CD4-positive, alpha-beta T cell treated with Interleukin-15 for 4 hours (primary cell): ENCODE results near the gene KIFC1.

ENCODE experiments used
- DNase-seq: peaks from one replicate; pipeline ENCODE4 v3.0.0-alpha.2; 2020; ENCODE audit warnings: low spot score

Gene KIFC1

DNA sequence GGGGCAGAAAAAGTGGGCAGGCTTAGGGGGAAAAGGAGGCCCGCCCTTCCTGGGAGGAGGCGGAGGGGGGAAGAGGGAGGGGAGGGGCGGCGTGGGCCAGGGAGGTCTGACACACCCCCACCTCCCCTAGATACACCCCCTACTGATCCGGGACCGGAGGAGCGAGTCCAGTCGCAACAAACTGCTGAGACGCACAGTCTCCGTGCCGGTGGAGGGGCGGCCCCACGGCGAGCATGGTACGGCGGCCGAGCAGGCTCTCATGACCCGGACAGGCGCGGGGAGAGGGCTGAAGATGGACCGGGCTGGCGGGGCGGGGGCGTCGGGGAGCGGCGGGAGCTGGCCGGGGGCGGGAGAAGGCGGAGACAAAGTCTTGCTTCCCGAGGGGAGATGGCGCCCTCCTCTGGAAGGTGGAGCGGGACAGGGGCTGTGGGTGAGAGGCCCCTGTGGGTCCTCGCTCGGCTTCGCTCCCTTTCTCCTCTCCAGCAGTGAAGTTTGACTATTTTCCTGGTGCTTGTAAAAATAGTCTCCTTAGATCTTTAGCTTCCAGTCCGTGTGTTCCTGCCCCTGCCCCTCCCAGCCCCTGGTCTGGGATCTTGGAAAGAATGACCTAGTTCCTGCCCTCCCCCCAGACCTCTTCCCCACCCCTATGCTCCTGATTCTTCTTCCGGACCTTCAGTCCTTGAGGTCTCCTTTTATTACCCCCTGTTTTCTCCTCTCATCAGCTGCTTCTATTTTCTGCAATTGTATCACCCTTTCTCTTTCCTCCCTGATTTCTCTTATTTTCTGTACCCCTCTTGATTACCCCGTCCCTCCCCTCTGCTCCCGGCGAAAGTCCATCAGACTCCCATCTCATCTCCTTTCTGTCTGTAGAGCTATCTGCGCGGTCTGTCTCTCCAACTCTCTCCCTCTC is 34.3 kb downstream of the KIFC1 start:
- peak; percentile 89 for DNase-seq

DNA sequence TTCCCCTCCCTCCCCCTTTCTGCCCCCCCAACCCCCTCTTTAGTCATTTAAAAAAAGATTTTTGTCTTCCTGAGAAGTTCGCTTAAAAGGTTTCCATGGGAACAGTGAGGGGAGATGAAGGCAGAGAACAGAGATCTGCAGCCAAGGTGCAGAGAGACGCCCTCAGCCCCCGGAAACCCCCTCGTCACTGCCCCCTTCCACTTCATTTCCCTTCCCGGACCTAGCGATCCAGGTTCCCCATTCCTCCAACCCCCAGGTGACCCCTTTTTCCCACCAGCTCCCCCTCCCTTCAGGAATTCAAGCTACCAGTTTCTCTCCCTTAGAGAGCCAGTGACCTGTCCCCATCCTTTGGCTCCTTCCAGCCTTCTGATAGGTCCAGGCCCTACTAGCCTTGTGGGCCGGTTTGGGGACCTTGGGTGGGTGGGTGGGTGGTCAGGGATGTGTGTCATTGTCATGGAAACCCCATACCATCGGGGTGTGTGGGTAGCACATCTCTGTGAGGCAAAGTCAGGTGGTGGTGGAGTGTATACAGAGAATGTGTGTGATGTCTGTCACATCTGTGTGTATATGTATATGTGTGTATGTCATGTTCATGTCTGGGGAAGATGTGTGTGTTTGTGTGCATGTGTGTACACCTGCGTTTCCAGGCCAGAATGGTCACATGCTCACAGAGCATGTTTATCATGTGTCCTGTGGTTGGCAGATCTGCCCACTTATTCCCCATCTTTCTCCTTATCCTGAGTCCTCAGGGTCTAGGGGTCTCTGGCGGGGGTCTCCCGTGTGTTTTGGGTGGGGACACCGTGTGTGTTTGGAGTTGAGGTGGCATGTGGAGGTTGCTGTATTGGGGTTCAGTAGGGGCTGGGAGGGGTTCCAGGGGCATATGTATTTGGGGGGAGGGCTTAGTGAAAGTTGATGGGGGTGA is 35.2 kb downstream of the KIFC1 start:
- peak; percentile 49 for DNase-seq

DNA sequence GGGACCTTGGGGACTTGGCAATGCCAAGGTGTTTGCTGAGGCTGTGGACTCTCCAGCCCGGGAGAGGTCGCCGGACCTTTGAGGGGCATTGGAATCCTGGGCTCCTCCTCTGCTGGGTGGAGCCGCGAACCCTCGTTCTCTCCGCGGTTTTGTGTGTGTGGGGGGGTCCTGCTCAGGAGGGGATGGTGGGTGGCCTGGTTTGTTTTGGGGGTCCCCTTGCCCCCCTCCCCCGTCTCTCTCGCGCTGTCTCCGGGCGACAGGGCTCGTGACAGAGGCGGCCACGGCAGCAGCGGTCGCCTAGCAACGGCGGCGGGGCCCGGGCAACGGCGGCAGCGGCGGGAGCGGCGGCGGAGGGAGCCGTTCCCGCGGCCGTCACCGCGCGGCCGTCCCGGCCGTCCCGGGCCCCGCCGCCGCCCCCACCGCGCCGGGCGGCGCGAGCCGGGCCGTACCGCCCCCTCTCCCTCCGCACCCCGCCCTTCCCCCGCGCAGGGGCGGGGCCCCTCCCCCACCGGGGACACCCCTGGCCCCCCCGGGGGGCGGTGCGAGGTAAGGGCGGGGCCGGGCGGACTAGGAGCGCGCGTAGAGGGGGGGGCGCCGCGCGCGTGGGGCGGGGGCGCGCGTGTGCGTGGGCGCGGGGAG is 36.1 kb downstream of the KIFC1 start:
- DNase-seq = peak; percentile 70

DNA sequence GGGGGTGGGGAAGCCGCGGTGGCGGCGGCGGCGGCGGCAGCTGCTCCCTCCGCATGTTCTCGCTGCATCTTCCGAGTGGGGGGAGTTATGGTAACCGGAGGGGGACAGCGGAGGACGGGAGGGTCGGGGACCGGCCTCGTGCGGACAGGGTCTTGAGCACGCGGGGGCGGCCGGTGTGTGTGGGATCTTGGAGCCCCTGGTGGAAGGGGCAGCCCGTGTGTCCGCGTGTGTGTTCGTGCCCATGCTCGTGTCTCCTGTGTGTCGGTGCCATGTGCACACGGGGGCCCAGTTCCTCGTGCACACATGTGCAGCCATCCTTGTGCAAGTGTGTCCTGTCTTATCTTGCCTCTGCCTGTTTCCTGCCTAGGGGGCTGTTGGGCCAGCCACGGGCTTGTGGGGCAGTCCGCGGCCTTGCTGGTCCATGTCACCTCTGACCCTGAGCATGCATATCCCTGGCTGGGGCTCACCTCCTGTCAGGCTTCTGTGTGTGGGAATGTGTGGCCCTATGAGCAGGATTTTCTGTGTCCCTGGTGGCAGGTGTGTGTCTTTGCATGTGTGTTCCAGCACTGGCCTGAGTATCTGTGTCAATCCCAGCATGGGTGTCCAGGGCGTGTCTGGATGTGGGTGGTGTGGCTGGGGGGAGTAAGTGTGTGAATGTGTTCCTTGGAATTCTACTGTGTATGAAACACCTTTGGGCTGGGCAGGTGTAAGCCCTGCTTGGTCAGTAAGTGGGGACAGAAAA is 36.8 kb downstream of the KIFC1 start:
- DNase-seq = peak; percentile 38

DNA sequence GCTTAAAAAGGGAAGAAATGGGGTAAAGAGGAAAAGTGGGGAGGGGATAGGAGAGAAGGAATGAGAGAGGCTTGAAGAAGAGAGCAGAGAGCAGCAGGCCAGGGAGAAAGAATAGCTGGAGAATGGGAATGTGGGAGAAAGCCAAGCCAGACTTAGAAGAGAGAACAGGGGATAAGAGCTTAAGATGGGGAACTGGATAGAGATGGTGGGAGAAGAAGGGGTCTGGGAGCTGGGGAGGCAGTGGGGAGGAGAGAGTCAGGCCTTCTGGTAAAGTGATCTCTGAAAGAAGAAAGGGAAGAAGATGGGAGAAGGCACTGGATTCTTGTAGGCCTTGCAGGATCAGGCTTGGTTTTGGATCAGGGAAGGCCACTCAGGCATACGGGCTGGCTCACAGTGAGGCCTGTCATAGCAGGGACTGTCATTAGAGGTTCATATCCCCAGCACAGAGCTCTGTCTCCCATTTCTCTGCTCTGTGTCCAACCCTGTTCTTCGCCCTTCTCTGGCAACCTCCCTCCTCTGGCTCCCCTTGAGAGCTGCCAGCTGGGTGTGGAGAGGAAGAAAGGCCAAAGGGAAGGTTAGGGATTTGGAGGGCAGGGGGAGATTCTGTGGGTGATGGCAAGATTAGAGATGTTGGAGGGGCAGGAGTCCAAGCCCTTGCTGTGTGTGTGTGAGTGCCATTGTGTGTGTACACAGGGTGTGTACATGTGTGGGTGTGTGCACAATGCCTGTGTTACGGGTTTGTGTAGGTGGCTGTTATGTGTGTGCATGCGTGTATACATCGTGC is 37.5 kb downstream of the KIFC1 start:
- DNase-seq = no peak

DNA sequence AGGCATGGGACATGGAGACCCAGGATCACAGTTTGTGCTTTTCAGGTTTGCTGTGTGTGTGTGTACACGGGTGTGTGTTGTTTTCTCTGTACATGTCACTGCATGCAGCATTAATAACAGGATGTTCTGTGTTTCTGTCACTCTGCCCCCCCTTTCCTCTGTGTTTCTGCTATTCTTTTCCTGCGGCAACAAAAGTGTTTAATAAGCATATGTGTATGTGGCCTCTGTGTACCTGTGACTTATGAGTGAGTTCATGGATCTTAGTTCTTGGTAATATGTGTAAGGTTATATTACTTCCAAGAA is 38.1 kb downstream of the KIFC1 start:
- peak; percentile 76 for DNase-seq

DNA sequence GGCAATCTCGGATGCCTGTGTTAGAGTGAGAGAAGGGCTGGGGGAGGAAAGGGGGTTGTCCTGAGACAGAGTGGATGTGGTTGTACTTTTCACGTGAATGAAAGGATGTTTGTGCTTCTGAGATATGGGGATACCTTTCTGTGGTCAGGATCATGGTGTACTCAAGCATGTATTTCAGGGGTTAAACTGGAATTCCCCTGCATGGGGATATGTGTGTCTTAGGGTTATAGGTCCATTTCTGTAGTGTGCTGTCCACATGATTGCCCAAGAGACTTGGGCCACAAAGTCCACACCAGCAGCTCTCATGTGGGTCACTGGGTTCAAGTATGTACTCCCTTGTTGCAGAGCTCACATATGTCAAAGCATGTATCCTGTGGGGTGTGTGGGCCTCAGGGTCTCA is 38.7 kb downstream of the KIFC1 start:
- no peak for DNase-seq

DNA sequence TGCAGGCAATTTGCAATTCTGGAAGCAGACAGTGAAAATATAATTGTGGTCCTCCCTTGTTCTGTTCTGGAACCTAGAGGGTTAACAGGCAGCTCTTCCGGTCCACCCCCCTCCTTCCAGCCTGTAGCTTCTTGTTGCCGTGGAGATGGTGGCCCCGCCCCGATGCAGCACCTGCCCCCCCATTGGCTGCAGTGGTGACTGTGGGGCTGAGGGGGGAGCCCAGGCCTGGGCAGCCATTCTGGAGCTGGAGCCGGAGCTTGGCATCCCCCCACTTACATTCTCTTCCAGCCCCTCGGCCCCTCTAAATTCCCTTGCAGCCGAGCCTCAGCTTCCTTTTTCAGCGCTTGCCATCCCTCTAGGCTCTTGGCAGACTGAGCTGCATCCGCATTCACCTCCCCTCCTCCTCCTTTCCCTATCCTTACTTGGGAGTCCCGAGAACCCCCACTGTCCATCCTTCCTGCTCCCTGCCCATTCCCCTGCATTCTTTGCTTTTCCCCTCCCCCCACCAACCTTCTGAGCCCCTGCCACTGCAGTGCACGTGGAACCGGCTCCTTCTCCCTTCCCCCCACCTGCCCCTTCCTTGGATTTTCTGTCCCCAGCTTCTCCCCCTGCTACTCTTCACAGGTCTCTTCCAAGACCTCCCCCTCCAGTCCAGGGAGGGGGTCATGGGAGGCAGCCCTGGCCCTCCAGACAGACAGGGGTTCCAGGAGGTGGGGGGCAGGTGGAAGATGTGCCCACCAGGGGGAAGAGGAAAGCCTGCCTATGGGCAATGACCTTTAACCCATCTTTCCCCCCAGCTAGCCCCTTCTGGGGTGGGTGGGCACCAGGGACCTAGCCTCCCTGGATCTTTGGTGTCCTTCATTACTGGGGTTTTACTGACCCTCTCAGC is 39.6 kb downstream of the KIFC1 start:
- DNase-seq = peak; percentile 86

DNA sequence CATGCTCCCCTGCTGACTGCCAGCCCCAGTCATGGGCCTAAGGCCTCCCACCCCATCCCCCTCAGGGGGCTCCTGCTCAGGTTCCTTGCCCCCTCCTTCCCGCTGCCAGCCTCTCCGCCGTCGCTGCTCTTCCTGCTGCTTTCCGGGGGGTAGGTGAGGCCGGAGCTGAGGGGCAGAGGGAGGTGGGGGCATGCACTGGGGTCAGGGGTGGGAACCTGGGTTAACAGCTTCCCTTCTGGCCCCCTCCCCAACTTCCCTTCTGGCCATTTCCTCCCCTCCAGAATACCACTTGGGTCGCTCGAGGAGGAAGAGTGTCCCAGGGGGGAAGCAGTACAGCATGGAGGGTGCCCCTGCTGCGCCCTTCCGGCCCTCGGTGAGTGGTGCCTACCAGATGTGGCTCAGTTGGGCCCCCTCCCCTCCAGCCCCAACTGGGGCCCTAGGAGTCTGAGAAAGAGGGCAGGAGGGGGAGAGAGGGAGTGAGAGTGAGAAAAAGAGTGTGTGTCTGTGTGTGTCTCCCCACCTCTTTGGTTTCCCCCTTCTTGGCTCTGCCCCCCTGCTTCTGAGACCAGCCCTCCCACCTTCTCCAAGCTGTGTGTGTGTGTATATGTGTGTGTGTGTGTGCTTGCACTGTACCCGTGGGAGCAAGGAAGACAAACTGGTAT is 40.4 kb downstream of the KIFC1 start:
- DNase-seq = no peak

DNA sequence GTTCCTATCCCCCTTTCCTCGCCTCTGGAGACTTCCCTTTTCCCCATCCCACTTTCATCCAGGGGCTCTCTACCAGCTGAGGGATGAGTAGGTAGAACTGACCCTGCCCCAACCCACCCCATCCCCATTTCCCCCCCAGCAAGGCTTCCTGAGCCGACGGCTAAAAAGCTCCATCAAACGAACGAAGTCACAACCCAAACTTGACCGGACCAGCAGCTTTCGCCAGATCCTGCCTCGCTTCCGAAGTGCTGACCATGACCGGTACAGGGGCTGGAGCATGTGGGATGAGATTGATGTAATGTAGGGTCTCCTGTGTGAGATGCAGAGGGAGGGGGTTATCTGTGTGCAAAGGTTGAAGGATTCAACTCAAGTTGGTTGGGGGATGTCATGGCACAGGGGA is 40.9 kb downstream of the KIFC1 start:
- no peak for DNase-seq

DNA sequence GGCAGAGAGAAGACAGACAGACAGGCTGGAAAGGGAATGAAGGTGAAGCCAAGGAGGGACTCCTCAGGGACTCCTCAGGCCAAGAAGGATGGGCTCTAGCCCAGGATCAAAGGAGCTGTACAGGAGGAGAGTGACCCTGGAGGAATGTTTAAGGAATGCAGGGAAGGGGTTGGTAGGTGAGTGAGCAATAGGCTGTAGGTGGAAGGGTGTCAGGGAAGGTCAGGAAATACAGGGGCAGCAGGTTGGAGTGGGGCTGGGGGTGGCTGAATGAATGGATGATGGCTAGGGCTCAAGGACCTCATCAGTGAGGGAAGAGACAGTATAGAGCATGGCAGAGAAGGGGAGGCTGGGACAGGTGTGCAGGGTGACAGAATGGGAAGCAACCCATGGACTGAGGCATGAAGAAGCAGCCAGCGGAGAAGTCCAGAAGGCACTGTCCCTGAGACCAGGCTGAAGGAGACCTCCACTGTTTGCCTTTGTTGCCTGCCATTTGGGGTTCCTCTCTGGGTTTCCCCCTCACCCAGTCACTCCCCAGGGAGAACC is 41.4 kb downstream of the KIFC1 start:
- no peak for DNase-seq

DNA sequence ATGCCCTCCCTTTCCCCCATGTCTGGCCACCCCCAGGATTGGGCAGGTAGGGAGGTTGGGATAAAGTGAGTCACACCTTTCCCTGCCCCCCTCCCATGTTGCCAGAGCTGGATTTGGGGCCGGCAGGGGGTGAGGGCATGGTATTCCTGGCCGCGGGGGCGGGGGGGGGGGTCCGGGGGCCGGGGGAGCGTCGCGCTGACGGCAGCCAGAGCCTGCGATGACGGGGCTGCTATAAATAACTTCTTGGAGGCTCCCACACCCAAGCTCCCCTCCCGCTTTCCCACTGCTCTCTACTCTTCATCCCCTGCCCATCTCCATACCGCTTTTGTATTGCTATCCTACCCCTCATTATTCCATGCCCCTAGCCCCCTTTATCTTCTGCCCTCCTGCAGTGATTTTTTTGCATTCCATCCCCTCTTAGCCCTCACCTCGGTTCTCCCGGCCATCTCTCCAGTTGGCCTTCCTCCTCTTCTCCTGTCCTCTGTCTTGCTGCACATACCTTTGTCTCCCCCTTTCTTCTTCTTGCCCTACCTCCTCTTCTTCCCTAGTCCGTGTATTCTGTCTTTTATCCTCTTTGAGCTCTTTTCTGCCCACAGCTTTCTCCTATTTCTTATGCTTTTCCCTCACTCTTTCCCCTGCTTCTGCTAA is 42.0 kb downstream of the KIFC1 start:
- DNase-seq = no peak

DNA sequence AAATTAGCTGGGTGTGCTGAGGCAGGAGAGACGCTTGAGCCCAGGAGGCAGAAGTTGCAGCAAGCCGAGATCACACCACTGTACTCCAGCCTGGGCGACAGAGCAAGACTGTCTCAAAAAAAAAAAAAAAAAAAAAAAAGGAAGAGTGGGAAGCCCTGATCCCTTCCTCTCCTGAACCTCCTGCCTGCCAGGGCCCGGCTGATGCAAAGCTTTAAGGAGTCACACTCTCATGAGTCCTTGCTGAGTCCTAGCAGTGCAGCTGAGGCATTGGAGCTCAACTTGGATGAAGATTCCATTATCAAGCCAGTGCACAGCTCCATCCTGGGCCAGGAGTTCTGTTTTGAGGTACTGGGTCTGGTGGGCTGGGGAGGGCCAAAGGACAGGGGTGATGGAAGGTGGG is 43.3 kb downstream of the KIFC1 start:
- DNase-seq = no peak

DNA sequence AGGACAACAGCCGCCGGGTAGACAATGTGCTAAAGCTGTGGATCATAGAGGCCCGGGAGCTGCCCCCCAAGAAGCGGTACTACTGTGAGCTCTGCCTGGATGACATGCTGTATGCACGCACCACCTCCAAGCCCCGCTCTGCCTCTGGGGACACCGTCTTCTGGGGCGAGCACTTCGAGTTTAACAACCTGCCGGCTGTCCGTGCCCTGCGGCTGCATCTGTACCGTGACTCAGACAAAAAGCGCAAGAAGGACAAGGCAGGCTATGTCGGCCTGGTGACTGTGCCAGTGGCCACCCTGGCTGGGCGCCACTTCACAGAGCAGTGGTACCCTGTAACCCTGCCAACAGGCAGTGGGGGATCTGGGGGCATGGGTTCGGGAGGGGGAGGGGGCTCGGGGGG is 46.0 kb downstream of the KIFC1 start:
- no peak for DNase-seq

DNA sequence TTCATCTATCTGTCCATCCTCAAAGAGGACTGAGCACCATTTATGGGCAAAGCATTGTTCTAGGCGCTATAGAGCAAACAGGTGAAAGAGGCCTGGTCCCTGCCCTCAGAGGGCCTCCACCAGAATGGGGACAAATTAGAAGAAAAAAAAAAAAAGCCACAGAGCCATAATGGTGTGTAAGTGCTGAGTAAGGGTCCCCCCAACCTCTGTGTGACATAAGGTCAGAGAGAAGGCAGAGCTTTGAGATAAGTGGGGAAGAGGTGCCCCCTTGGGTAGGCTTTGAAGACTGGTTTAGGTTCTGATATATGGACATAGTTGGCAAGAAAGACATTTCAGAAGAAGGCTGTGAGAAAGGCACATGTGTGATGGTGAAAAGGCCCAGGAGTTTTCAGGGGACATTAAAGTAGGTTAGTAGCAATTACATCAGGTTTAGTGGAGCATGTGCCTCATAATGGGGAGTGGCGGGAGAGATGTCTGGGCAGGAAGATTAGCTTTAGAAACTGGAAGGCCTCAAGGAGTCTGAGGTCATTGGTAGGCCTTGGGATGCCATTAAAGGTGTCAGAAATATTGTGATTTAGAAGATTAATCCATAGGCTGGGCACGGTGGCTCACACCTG is 47.5 kb downstream of the KIFC1 start:
- no peak for DNase-seq

DNA sequence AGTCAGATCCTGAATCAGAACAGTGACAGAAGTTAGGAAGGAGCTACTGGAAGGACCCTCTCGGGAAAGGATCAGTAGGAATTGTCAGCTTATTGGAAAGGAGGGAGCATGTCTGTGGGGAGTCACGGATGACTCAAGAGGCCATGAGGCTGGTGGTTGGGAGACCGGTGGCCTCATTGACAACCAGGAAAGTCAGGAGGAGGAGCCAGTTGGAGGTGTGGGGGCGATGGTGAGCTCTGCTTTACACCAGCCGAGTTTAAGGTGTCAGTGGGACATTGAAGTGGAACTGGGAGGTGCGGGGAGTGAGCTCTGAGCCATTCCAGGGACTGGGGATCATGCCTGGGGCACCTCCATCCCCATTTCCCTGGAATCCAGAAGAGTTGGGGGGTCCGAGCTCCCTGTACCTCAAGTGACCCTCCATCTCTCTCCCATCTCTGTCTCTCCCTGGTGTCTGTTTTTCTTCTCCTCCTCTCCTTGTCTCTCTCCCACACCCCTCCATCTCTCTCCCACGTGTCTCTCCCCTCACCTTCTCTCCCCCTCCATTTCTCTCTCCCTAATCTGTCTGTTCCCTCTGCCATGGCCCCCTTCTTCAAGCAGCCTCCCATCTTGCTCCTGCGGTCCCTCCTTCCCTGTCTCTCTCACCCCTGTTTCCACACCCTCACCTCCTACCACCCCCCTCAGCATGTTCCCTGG is 48.5 kb downstream of the KIFC1 start:
- no peak for DNase-seq

DNA sequence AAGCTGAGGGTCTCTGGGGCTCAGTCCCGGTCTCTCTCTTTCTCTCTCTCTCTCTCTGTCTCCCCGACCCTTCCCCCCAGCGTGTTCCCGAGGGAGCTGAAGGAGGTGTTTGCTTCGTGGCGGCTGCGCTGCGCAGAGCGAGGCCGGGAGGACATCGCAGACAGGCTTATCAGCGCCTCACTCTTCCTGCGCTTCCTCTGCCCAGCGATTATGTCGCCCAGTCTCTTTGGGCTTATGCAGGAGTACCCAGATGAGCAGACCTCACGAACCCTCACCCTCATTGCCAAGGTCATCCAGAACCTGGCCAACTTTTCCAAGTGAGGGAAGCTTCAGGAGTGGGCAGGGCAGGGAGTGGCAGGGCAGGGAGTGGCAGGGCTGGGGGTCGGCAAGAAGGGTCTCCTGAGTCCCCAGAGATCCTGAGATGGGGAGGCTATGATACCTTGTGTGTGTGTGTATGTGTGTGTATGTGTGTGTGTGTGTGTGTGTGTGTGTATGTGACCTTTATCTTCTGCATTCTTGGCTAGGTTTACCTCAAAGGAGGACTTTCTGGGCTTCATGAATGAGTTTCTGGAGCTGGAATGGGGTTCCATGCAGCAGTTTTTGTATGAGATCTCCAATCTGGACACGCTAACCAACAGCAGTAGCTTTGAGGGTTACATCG is 49.2 kb downstream of the KIFC1 start:
- DNase-seq = no peak
